Activated CD4-positive, alpha-beta T cell treated with anti-CD3 and anti-CD28 coated beads, Interleukin-2, amount 50 U/mL, for 1 hour (primary cell): Measurements from ENCODE around the gene CERKL.

Experiments used
- DNase-seq: peaks from one replicate; pipeline ENCODE4 v3.0.0-alpha.2; 2020

CERKL gene

GRCh38 chr2:181626671-181627070, 30.2 kb downstream of the CERKL start:
- DNase-seq, result no peak

- DNase-seq, result no peak
Observed at GRCh38 chr2:181623159-181623558, 33.7 kb downstream of the CERKL start.

DNA sequence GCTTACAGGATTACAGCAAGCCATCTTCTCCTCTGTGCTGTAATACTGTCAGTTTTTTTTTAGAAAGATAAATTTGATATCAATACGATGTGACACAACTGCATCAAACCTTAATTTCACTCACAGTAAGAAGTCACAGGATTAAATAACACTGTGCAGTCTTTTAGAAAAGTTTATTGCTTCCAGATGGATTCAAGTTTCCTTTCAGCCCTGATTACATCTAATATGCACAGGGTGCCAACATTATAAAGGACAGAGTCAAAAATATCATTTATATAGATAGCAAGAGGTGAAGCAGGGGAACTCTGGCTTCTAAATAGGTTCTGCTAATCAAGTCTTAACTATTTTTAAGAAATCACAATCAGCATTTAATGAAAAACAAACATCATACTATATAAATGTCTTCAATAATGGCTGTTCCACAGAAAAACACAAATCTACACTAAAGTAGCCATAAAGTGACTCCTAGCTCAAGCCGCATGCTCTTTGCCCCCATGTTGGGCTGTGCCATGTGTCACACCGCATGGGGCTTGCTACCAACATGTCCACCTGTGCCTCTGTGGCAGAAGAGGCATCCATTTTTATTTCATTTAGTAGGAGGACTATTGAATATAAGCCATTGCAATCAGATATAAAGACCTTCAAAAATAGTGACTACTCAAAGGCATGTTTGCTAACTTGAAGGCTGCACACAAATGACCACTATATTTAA, 35.0 kb downstream of the CERKL start:
- DNase-seq, result no peak

- no peak for DNase-seq
Observed at GRCh38 chr2:181619516-181619915, 37.4 kb downstream of the CERKL start.

GRCh38 chr2:181616715-181617114, 40.2 kb downstream of the CERKL start:
- no peak for DNase-seq

- DNase-seq, result no peak
Observed at GRCh38 chr2:181614874-181615638, 41.8 kb downstream of the CERKL start.

DNA sequence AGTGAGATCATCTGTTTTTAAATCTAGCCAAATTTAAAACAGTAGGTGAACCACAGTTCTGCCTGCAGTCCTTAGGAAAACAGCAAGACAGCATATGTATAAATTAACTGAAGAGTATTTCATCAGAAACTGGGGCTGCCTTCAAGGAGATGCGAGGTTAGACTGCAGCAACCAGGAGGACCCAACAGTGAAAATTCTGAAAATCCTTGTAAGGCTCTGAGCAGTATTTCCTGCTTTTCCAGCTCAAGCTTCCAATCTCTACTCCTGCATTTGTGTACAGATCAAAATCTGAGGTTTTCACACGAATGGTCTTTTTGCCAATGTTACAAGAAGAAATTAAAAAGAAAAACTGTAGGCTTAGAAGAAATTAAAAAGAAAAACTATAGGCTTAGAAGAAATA, 43.7 kb downstream of the CERKL start:
- no peak for DNase-seq

DNA sequence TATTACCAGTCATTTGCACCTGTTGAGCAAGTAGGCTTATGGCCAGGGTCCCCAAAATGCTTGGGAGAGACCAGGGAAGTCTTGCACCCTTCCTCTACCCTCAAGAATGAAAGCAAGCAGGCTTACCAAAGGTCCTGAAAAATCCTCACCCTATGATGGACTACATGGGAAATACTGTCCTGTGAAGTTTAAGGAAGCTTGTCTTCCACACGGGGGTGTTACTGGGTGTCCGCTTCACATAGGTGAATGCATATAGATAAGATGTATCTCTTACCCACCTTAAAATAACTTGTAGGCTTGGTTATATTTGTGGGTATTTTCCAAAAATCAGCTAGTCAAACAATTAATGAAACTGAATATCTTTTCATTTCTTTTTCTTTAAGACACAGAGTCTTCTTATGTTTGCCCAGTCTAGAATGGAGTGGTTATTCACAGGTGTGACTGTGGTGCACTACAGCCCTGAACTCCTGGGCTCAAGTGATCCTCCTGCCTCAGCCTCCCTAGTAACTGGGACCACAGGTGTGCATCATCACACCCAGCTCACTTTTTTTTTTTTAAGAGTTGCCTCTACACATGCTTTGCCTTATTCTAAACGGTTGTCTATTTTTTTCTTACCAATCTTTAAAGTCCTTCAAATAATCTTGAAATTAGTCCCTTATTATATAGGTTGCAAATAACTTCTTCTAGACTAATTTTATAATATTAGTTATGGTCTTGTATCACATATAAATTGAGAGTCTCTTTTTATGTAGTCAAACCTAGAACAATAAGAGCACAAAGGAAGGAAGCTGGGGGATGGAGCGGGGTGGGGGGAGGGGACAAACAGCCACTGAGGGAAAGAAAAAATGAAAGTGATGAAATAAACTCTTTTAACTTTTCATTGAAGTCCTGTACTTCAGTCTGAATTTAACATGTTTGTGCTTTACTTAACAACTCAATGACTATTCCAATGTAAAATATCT, 49.0 kb downstream of the CERKL start:
- DNase-seq, result no peak

DNA sequence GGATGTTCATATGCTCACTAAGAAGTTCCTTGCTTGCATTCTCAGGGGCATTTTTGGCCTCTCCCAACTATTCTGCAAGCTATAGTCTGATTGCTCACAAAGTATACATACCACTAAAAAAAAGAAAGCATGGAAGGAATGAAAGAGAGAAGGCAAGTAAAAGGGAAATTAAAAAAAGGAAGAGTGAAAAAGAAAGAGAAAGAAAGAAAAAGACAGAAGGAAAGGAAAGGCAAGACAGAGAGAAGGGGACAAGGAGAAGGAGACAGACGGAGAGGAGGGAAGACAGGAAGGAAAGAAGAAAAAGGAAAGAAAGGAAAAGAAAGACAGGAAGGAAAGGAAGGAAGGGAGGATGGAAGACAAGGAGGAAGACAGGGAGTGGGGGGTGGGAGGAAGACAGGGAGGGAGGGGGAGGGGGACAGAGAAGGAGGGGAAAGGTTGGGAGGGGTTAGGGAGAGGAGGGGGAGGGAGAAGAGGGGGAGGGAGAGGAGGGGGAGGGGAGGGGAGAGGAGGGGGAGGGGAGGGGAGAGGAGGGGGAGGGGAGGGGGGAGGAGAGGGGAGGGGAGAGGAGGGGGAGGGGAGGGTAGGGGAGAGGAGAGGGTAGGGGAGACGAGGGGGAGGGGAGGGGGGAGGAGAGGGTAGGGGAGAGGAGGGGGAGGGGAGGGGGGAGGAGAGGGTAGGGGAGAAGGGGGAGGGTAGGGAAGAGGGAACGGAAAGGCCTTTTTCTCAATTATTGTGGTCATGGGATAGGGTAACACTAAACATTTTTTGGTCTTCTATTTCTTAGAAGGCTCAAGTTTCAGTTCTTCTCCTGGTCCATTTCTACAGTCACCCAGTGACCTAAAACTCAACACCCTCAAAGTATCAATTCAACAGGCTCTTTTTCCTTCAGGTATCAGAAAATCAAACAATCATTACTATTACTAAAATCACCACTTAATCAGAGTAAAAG, 50.7 kb downstream of the CERKL start:
- no peak for DNase-seq

DNA sequence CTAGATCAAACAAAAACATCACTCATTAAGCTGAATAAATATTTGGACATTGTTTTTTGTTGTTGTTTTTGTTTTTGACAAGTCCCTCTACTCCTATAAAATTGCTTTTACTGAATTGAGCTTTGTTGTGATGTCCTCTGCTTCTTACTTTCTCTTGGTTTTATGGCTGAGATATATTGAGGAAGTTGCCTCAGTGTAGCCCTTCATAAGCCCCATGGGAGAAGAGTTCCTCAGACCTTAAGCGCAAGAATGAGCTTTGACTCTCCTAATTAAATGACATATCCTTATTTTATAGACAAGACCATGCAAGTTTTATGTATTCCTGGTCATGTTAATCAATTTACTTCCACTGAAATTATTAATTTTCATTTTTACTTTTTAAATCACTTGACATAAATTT, 54.9 kb downstream of the CERKL start:
- no peak for DNase-seq

DNA sequence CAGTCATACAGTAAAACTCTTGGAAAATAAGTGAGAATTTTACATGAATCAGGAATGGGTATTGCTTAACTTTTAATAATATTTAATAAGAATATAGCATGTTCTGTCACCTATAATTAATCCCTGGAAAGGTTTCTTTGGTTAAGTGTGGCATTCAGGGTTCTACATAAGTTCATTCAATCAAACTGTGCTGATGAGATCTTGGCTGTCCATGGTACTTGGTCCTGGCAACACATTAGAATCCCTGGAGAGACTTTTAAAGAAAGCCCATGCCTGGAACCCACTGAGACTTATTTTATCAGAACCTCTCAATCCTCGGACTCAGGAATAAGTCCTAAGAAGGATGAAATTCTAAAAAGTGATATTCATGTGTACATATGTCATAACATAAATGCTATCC, 60.3 kb downstream of the CERKL start:
- no peak for DNase-seq

DNA sequence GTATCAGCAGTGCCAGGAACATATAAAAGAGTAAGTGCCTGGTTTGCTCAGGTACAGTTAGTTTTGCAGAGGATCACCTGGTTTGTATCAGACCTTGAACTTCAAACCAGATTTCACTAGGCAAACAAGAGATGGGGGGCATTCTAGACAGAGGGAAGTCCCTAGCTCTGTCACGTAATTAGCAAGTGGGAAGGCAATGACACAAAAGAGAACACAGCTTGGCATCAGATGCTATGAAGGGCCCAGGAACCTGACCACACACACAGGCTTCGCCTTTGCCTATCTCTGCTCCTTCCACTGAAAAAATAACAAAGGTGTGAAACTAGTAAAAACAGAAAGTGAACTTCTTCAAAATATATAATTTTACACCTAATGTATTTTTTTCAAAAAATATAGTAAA, 62.6 kb downstream of the CERKL start:
- DNase-seq, result no peak

DNA sequence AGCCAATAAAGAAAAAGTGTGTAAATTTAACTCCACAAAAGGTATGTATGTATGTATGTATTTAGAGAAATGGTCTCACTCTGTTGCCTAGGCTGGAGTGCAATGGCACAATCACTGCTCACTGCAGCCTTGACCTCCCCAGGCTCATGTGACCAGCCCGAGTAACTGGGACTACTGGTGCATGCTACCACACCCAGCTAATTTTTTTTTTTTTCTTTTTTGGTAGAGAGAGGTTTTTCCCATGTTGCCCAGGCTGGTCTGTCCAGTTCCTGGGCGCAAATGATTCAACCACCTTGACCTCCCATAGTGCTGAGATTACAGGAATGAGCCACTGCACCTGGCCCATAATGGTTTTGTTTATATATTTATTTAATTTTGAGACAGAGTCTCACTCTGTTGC, 67.1 kb downstream of the CERKL start:
- DNase-seq, result no peak

DNA sequence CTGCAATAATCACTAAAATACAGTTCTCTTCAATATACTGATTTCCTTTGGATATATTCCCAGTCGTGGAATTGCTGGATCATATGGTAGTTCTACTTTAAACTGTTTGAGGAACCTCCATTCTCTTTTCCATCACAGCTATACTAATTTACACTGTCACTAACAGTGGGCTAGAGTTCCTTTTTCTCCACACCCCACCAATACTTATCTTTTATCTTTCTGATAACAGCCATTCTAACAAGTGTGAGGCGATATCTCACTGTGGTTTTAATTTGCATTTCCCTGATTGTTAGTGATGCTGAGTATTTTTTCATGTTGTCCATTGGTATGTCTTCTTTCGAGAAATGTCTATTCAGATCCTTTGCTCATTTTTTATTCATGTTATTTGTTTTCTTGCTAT, 68.4 kb downstream of the CERKL start:
- DNase-seq, result no peak

GRCh38 chr2:181586569-181587081, 70.3 kb downstream of the CERKL start:
- no peak for DNase-seq

DNA sequence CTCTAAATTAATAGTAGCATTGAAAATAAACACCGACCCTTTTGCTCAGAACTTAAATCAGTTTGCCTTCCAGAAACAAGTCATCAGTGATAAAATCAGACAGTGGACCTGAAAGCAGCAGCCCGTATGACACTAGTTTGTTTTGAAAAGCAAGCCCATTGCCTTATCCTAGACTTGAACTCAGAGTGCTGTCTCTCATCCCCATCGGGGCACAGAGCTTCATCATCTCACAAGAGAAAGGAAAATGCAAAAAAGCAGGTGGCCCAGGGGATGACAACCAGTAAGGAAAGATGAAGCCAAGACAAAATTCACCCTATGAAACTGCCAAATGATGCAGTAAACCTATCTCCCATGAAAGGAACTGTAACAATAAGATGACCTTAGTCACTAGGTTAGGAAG, 71.2 kb downstream of the CERKL start:
- DNase-seq, result no peak

- DNase-seq, result no peak
Observed at GRCh38 chr2:181581534-181581933, 75.4 kb downstream of the CERKL start.

GRCh38 chr2:181578829-181579228, 78.1 kb downstream of the CERKL start:
- no peak for DNase-seq

DNA sequence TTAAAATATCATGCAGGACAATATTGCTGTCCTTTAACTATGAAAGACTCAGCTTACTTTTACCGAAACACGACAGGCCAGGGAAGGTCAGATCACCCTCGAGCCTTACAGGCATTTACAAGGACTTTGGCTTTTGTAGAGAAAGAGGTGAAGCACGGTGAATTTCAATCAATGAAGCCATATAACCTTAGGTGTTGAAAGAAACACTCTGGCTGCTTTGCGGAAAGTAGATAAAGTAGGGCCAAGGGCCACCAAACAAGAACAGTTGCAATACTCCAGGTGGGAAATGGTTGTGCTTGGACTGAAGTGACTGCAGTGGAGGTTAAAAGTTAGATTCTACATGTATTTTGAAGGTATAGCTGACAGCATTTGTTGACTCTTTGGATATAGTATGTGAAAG, 80.5 kb downstream of the CERKL start:
- DNase-seq, result no peak

- no peak for DNase-seq
Observed at GRCh38 chr2:181575650-181576025, 81.3 kb downstream of the CERKL start.

- no peak for DNase-seq
Observed at GRCh38 chr2:181575024-181575649, 81.8 kb downstream of the CERKL start.

- DNase-seq, result no peak
Observed at GRCh38 chr2:181574321-181574720, 82.6 kb downstream of the CERKL start.
